Breast epithelium (tissue), 3 donors: ENCODE results near the gene CSH2.

ENCODE experiments used
- CTCF ChIP-seq, 3 donors: fragments of 450-650 bp; IDR thresholded peaks; one replicate each; pipeline ENCODE4 v1.5.1; 2016 to 2017; ENCODE audit warnings: antibody characterized with exemption in 3 of 3, mild to moderate bottlenecking in 3 of 3, moderate library complexity in 3 of 3
- POLR2A ChIP-seq: fragments of 450-650 bp; IDR thresholded peaks from one replicate; pipeline ENCODE4 v1.6.1; 2016; ENCODE audit warnings: antibody characterized with exemption, mild to moderate bottlenecking, moderate library complexity
- POLR2AphosphoS5 ChIP-seq, 3 donors: sonication (generic); formaldehyde crosslinking; IDR thresholded peaks; one replicate each; pipeline ENCODE4 v1.6.1; 2017; ENCODE audit warnings: antibody characterized with exemption in 3 of 3

GRCh38 chr17:63830278-63830677, 43.2 kb downstream of the CSH2 start:
- TF ChIP-seq CTCF (IDR thresholded peaks at IDR 0.05): no peak
- TF ChIP-seq POLR2AphosphoS5 (IDR thresholded peaks at IDR 0.05): no peak
- TF ChIP-seq POLR2A: no peak
